Activated naive CD8-positive, alpha-beta T cell treated with anti-CD3 and anti-CD28 coated beads, Interleukin-2, amount 50 U/mL, for 24 hours (primary cell): ENCODE results near the gene SUPT20HL2.
"Not testable (repeated sequence)": the region's sequence is repeated elsewhere in the genome, so short reads cannot be mapped to it uniquely, and the experiment has no call there.

Experiments used
- ATAC-seq: fragments of 150-1000 bp; cut with Tn5 transposase; one replicate; pipeline ENCODE4 v1.10.0; 2021
- DNase-seq: peaks from one replicate; pipeline ENCODE4 v3.0.0; 2021
- H3K27ac Mint-ChIP-seq: one replicate; pipeline ENCODE4 v1.8.0; 2021; ENCODE audit warnings: mild to moderate bottlenecking, mixed read lengths
- H3K27me3 Mint-ChIP-seq: one replicate; pipeline ENCODE4 v1.8.0; 2021; ENCODE audit warnings: mixed read lengths
- H3K36me3 Mint-ChIP-seq: one replicate; pipeline ENCODE4 v1.8.0; 2021; ENCODE audit warnings: low read depth, mixed read lengths
- H3K4me1 Mint-ChIP-seq: one replicate; pipeline ENCODE4 v1.8.0; 2021; ENCODE audit warnings: mixed read lengths
- H3K4me3 Mint-ChIP-seq: one replicate; pipeline ENCODE4 v1.8.0; 2021; ENCODE audit warnings: mild to moderate bottlenecking, moderate library complexity, mixed read lengths
- H3K9me3 Mint-ChIP-seq: one replicate; pipeline ENCODE4 v1.8.0; 2021; ENCODE audit warnings: mixed read lengths

The SUPT20HL2 gene

DNA sequence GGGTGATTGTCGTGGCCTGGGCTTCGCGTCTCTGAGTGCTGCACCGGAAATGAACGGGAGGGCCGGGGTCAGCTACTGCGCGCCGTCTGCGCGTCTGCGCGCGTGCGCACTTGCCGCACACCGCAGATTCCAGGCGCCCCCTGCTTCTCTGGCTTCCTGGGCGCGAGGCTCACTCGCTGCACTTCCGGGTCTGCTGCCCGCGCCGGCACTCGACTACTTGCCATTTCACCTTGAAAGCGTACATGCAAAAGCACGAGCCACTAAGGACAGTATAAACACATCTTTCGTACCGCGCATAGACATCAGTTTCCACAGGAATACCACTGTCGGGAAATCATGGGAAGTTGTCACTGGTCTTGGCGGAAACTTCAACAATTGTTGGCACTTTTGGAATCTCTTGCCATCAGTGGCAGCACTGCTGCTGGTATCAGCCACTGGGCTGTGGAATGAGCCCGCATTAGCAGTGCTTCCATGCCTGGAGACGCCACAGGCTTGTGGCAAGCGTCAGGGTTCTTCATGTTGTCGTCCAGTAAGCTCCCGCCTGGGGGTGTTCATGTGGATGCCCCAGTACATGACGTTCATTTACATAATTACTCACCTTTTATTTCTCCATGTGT lies at the start of gene SUPT20HL2:
Gene SUPT20HL2, minus strand, starts transcription at position 51 of the 617 bp plus-strand sequence. CDS start 754 bp downstream, outside the sequence.
- ATAC-seq (no peak), DNase-seq (no peak)
- Mint-ChIP-seq H3K27ac (no peak within 1 kb of the TSS), H3K27me3 (no peaks in the 10 kb centered on the region), H3K4me1 (peaks cover under 1% of the 10 kb centered on the region), H3K9me3 (no peaks in the 10 kb centered on the region), H3K4me3 (no peak within 1 kb of the TSS), H3K36me3 (no peaks in the 10 kb centered on the region)

DNA sequence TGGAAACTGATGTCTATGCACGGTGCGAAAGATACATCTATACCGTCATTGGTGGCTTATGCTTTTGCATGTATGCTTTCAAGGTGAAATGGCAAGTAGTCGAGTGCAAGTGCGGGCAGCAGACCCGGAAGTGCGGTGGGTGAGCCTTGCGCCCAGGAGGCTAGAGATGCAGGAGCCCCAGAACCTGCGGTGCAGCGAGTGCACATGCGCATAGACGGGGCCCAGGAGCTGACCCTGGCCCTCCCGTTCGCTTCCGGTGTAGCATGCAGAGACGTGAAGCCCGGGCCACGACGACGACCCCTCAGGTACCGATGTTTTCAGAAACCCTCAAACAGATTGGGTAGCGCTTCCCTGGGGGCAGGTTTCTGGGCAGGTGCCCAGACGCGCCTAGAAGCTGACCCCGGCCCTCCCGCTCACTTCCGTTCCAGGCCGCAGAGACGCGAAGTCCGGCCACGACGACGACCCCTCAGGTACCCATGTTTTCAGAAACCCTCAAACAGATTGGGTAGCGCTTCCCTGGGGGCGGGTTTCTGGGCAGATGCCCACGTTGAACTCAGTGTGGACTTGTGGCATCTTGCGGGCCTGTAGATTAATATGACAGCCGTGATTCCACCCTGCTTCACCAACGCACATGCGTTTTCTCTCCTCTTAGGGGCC lies 48.3 kb upstream of the SUPT20HL2 start:
- not testable (repeated sequence) for H3K9me3 Mint-ChIP-seq, H3K4me1 Mint-ChIP-seq, H3K4me3 Mint-ChIP-seq, H3K27me3 Mint-ChIP-seq, H3K27ac Mint-ChIP-seq, H3K36me3 Mint-ChIP-seq, ATAC-seq, DNase-seq

DNA sequence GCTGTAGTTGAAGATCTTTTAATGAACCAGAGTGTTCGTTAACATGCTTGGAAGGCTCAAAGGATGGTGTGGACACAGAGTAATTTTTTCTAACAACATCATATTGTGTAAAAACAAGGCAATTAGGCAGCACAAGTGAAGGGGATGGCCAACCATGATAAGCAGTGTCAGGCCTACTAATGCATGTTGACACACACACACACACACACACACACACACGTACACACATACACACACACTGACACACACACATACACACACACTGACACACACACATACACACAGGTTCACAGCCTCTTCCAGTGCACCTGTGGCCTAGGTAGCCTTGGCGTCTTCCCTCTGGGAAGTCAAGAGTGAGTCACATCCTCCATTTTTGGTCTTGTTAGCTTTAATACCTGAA lies 46.4 kb upstream of the SUPT20HL2 start, which contains the start of gene SUPT20HL1:
Gene SUPT20HL1, plus strand, starts transcription at position 368 of the 400 bp plus-strand sequence. CDS start 2,122 bp downstream, outside the sequence.
- H3K27me3 Mint-ChIP-seq: no peaks in the 10 kb centered on the region
- H3K36me3 Mint-ChIP-seq: no peaks in the 10 kb centered on the region
- no peaks in the 10 kb centered on the region for H3K9me3 Mint-ChIP-seq
- ATAC-seq (no peak), DNase-seq (no peak)
- no peaks in the 10 kb centered on the region for H3K4me1 Mint-ChIP-seq
- H3K4me3 Mint-ChIP-seq: no peak within 1 kb of the TSS
- H3K27ac Mint-ChIP-seq: no peak within 1 kb of the TSS

GRCh38 chrX:24357106-24357505 lies 43.2 kb upstream of the SUPT20HL2 start:
- Mint-ChIP-seq H3K9me3 (no peaks in the 10 kb centered on the region), H3K4me3 (no peak overlapping the region), H3K4me1 (no peaks in the 10 kb centered on the region), H3K27me3 (no peaks in the 10 kb centered on the region), H3K27ac (no peak overlapping the region), H3K36me3 (no peaks in the 10 kb centered on the region)
- ATAC-seq: no peak
- no peak for DNase-seq

DNA sequence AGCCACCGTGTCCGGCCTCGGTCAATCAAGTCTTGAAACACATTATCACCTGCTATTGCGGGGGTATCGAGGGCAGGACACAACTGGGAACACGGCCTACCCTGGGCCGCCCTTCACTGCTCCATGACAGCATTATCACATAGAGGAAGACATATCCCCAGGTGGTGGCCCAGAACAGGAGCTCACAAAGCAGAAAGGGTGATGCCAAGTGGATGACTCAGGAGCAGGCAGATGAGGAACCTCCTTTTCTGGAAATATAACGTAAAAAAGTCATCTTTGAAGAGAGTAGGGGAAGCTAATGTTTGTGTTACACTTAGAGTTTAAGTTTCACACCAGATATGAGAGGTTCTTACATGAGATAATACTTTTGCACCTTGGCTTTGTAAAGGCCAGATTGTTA lies 41.2 kb upstream of the SUPT20HL2 start:
- no peak for DNase-seq
- H3K4me3 Mint-ChIP-seq: no peak overlapping the region
- H3K36me3 Mint-ChIP-seq: no peaks in the 10 kb centered on the region
- H3K27ac Mint-ChIP-seq: no peak overlapping the region
- no peak for ATAC-seq
- no peaks in the 10 kb centered on the region for H3K4me1 Mint-ChIP-seq
- H3K27me3 Mint-ChIP-seq: no peaks in the 10 kb centered on the region
- H3K9me3 Mint-ChIP-seq: no peaks in the 10 kb centered on the region

DNA sequence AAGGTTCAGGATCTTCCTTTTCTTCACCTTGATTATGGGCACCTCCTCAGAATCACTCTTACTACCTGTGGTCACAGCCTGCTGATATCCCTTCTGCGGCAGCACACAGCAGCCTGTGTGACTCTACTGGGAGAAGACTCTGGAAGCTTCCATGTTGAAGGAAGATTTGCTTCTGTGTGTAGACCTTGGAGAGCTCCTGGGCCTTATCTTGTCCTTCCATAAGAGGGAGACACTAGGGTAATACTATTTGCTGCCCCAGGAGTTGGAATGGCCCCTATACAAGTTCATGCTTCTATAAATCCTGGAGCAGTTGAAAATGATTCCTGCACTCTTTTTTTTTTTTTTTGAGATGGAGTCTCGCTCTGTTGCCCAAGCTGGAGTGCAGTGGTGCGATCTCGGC lies 36.3 kb upstream of the SUPT20HL2 start:
- DNase-seq (no peak), ATAC-seq (no peak)
- no peaks in the 10 kb centered on the region for H3K36me3 Mint-ChIP-seq

GRCh38 chrX:24347881-24348280 lies 34.0 kb upstream of the SUPT20HL2 start:
- Mint-ChIP-seq H3K4me1 (peaks cover 11% of the 10 kb centered on the region), H3K36me3 (no peaks in the 10 kb centered on the region), H3K9me3 (no peaks in the 10 kb centered on the region), H3K27ac (no peak overlapping the region), H3K4me3 (no peak overlapping the region), H3K27me3 (peaks cover 1% of the 10 kb centered on the region)
- ATAC-seq (no peak), DNase-seq (no peak)

More for the DNA sequence above, 36.3 kb upstream of the SUPT20HL2 start:
- H3K4me1 Mint-ChIP-seq: no peaks in the 10 kb centered on the region
- no peaks in the 10 kb centered on the region for H3K27me3 Mint-ChIP-seq
- no peaks in the 10 kb centered on the region for H3K9me3 Mint-ChIP-seq
- no peak overlapping the region for H3K27ac Mint-ChIP-seq
- H3K4me3 Mint-ChIP-seq: no peak overlapping the region

- Mint-ChIP-seq H3K4me1 (peaks cover 26% of the 10 kb centered on the region), H3K27ac (no peak overlapping the region), H3K36me3 (no peaks in the 10 kb centered on the region), H3K27me3 (peaks cover 2% of the 10 kb centered on the region), H3K9me3 (no peaks in the 10 kb centered on the region), H3K4me3 (no peak overlapping the region)
- DNase-seq (no peak), ATAC-seq (peak; percentile 65)
These were observed 29.9 kb upstream of the SUPT20HL2 start for GRCh38 chrX:24343719-24344118.

GRCh38 chrX:24341795-24342194 lies 27.9 kb upstream of the SUPT20HL2 start:
- no peak for ATAC-seq
- Mint-ChIP-seq H3K4me3 (no peak overlapping the region), H3K27me3 (peaks cover 2% of the 10 kb centered on the region), H3K4me1 (peaks cover 26% of the 10 kb centered on the region), H3K27ac (no peak overlapping the region), H3K9me3 (no peaks in the 10 kb centered on the region), H3K36me3 (no peaks in the 10 kb centered on the region)
- no peak for DNase-seq

DNA sequence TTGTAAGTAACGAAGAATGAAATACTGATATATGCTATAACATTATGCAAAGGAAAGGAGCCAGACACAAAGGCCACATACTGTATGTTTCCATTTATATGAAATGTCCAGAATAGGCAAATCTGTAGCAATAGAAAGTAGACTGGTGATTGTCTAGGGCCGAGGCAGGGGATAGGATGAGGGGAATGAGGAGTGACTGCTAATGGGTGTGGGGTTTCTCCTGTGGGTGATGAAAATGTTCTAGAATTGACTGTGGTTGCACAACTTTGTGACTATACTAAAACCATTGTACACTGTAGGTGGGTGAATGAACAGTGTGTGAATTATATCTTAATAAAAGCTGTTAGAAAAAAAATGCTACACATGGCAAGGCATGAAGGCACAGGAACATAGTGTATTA lies 26.6 kb upstream of the SUPT20HL2 start:
- H3K27ac Mint-ChIP-seq: no peak overlapping the region
- ATAC-seq (no peak), DNase-seq (no peak)
- no peaks in the 10 kb centered on the region for H3K36me3 Mint-ChIP-seq
- no peaks in the 10 kb centered on the region for H3K9me3 Mint-ChIP-seq
- H3K4me3 Mint-ChIP-seq: no peak overlapping the region
- peaks cover 5% of the 10 kb centered on the region for H3K27me3 Mint-ChIP-seq
- H3K4me1 Mint-ChIP-seq: peaks cover 26% of the 10 kb centered on the region

- ATAC-seq (no peak), DNase-seq (no peak)
- peaks cover 5% of the 10 kb centered on the region for H3K27me3 Mint-ChIP-seq
- H3K4me3 Mint-ChIP-seq: no peak overlapping the region
- no peaks in the 10 kb centered on the region for H3K36me3 Mint-ChIP-seq
- H3K9me3 Mint-ChIP-seq: no peaks in the 10 kb centered on the region
- no peak overlapping the region for H3K27ac Mint-ChIP-seq
- peaks cover 26% of the 10 kb centered on the region for H3K4me1 Mint-ChIP-seq
These were observed 26.0 kb upstream of the SUPT20HL2 start for GRCh38 chrX:24339911-24340310.

DNA sequence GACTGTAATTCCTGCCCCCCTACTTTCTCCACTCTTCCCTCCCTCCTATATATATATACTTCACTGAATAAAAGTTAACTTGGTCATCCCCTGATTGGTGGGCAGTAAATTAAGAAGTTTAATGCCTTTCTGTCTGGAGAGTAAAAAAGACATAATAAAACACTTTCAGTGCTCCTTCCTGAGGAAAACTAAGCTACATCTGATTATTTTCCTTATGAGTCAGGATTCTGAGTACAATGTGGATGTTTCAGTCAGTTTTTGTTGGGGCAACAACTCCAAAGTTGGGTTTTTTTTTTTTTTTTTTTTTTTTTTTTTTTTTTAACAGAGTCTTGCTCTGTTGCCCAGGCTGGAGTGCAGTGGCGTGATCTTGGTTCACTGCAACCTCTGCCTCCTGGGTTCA lies 22.0 kb upstream of the SUPT20HL2 start:
- Mint-ChIP-seq H3K4me3 (no peak overlapping the region), H3K27me3 (peaks cover 6% of the 10 kb centered on the region), H3K36me3 (no peaks in the 10 kb centered on the region), H3K9me3 (peaks cover 4% of the 10 kb centered on the region), H3K4me1 (peaks cover 11% of the 10 kb centered on the region), H3K27ac (no peak overlapping the region)
- no peak for ATAC-seq
- no peak for DNase-seq

GRCh38 chrX:24334461-24334860 lies 20.6 kb upstream of the SUPT20HL2 start:
- Mint-ChIP-seq H3K27me3 (peaks cover 6% of the 10 kb centered on the region), H3K27ac (no peak overlapping the region), H3K36me3 (no peaks in the 10 kb centered on the region), H3K9me3 (peaks cover 4% of the 10 kb centered on the region), H3K4me1 (peaks cover 6% of the 10 kb centered on the region), H3K4me3 (no peak overlapping the region)
- no peak for ATAC-seq
- DNase-seq: no peak

GRCh38 chrX:24333371-24333770 lies 19.5 kb upstream of the SUPT20HL2 start:
- peaks cover 6% of the 10 kb centered on the region for H3K4me1 Mint-ChIP-seq
- H3K4me3 Mint-ChIP-seq: no peak overlapping the region
- H3K27me3 Mint-ChIP-seq: peaks cover 6% of the 10 kb centered on the region
- DNase-seq (no peak), ATAC-seq (no peak)
- peaks cover 4% of the 10 kb centered on the region for H3K9me3 Mint-ChIP-seq
- no peaks in the 10 kb centered on the region for H3K36me3 Mint-ChIP-seq
- H3K27ac Mint-ChIP-seq: no peak overlapping the region

- Mint-ChIP-seq H3K4me3 (no peak overlapping the region), H3K4me1 (peaks cover 6% of the 10 kb centered on the region), H3K9me3 (peaks cover 4% of the 10 kb centered on the region), H3K27ac (no peak overlapping the region), H3K36me3 (no peaks in the 10 kb centered on the region), H3K27me3 (peaks cover 6% of the 10 kb centered on the region)
- ATAC-seq (peak; percentile 36), DNase-seq (no peak)
These were observed 19.0 kb upstream of the SUPT20HL2 start for GRCh38 chrX:24332878-24333277.
